ENCODE measurements around the gene VPS8.

The VPS8 gene

GRCh38 chr3:184822654-184823053 is 10.7 kb downstream of the VPS8 start (continued):
- TF ChIP-seq PRDM2 (tag by site-specific recombination; IDR thresholded peaks at IDR 0.05; ENCODE audit: borderline replicate concordance) (no peak), ZNF248 (tag by site-specific recombination; IDR thresholded peaks at IDR 0.05) (no peak), ZNF830 (tag by site-specific recombination; IDR thresholded peaks at IDR 0.05; ENCODE audit: low read depth) (no peak), EGR2 (tag by site-specific recombination; IDR thresholded peaks at IDR 0.05; ENCODE audit: low read depth) (no peak), ZNF16 (tag by site-specific recombination; IDR thresholded peaks at IDR 0.05; ENCODE audit: low read depth) (no peak), ELK4 (IDR thresholded peaks at IDR 0.05; ENCODE audit: borderline replicate concordance, low read depth, low read length) (no peak), ZNF518A (tag by site-specific recombination; conservative IDR thresholded peaks at IDR 0.05; ENCODE audit: low read depth) (no peak)

GRCh38 chr3:184823990-184824389 is 12.0 kb downstream of the VPS8 start:
- CTCF ChIA-PET = interaction anchor here (0.6 to 2.3 kb wide), 5 partner anchors 20 to 939 kb away, joined by 3 to 10 read pairs (median 4); no protein-coding TSS in a partner anchor
- H3K27ac ChIP-seq (ENCODE audit: extremely low read depth, low read depth, low read length) = no peak overlapping the region
- no peaks in the 10 kb centered on the region for H3K4me1 ChIP-seq (ENCODE audit: control insufficient read depth, insufficient read depth, low read length)
- H3K36me3 ChIP-seq (ENCODE audit: control insufficient read depth in 2 of 2, insufficient read depth in 1 of 2, low read length in 2 of 2) = peaks cover 4 to 7% of the 10 kb centered on the region in 2 experiments; a peak in 2 of 3 replicates
- POLR2A ChIA-PET = no interaction called here
- no peak for TF ChIP-seq ZNF610 (tag by site-specific recombination; IDR thresholded peaks at IDR 0.05; ENCODE audit: borderline replicate concordance)
- no peak for TF ChIP-seq ZNF561 (tag by site-specific recombination; IDR thresholded peaks at IDR 0.05; ENCODE audit: borderline replicate concordance)
- TF ChIP-seq ZNF157 (tag by site-specific recombination; IDR thresholded peaks at IDR 0.05) = no peak
- TF ChIP-seq ZSCAN30 (tag by site-specific recombination; IDR thresholded peaks at IDR 0.05) = no peak
- TF ChIP-seq ZBTB11 (tag by site-specific recombination; conservative IDR thresholded peaks at IDR 0.05; ENCODE audit: low read depth) = no peak
- no peaks in the 10 kb centered on the region for H3K9me3 ChIP-seq (ENCODE audit: control insufficient read depth, insufficient read depth, low read depth, low read length)
- H3K4me3 ChIP-seq (ENCODE audit: low read depth, low read length) = no peak overlapping the region

All from HEK293 (cell line).